ENCODE measurements around the gene COL23A1.

DNA sequence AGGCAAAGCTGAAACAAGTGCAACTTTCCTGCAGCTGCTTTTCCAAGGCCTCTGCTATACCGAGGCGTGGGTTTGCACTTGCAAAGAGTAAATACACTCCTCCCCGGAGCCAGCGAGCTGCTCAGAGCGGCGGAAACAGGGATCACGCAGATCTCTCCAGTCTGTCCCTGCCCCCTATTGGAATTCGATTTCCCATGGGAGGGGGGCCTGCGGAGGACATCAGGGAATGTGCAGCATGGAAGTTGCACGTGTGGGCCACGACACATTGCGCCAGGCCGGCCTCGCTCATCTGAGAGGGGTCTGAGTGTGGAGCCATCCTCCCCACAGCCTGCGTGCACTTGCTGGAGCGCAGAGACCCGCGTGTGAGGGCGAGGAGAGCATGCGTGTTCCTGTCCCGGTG, 253.3 kb downstream of the COL23A1 start:
- no peak for TF ChIP-seq EZH2 (IDR thresholded peaks at IDR 0.05; ENCODE audit: borderline replicate concordance)
- TF ChIP-seq, protein P1, sequence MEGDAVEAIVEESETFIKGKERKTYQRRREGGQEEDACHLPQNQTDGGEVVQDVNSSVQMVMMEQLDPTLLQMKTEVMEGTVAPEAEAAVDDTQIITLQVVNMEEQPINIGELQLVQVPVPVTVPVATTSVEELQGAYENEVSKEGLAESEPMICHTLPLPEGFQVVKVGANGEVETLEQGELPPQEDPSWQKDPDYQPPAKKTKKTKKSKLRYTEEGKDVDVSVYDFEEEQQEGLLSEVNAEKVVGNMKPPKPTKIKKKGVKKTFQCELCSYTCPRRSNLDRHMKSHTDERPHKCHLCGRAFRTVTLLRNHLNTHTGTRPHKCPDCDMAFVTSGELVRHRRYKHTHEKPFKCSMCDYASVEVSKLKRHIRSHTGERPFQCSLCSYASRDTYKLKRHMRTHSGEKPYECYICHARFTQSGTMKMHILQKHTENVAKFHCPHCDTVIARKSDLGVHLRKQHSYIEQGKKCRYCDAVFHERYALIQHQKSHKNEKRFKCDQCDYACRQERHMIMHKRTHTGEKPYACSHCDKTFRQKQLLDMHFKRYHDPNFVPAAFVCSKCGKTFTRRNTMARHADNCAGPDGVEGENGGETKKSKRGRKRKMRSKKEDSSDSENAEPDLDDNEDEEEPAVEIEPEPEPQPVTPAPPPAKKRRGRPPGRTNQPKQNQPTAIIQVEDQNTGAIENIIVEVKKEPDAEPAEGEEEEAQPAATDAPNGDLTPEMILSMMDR (IDR thresholded peaks at IDR 0.05; ENCODE audit: poor library complexity): no peak
- TF ChIP-seq EZH2phosphoT487 (IDR thresholded peaks at IDR 0.05; ENCODE audit: low read depth, severe bottlenecking, unreplicated experiment): no peak

Measured in hepatocyte (in vitro differentiated cells).